Inferior parietal cortex (tissue), 1 donor: Measurements from ENCODE around the gene WIPF2.

ENCODE experiments used
- DNase-seq: peaks from one replicate; pipeline ENCODE4 v3.0.0-alpha.2; 2016; ENCODE audit errors: extremely low spot score

Gene WIPF2

GRCh38 chr17:40218740-40219593 is at the start of gene WIPF2:
WIPF2 (plus strand) TSS chr17:40219304; CDS start chr17:40256460, 37,156 bp downstream.
- peak; percentile 98 for DNase-seq

GRCh38 chr17:40170325-40170724 is 48.8 kb upstream of the WIPF2 start:
- no peak for DNase-seq

- DNase-seq, result no peak
These were observed 47.4 kb upstream of the WIPF2 start for GRCh38 chr17:40171750-40172149.

- no peak for DNase-seq
These were observed 45.9 kb upstream of the WIPF2 start for GRCh38 chr17:40173091-40173777.

GRCh38 chr17:40173778-40174135 is 45.3 kb upstream of the WIPF2 start:
- DNase-seq, result no peak

- DNase-seq, result no peak
These were observed 44.6 kb upstream of the WIPF2 start for GRCh38 chr17:40174514-40174913.

- DNase-seq, result no peak
These were observed 43.0 kb upstream of the WIPF2 start for GRCh38 chr17:40175928-40176753.

GRCh38 chr17:40176754-40177110 is 42.4 kb upstream of the WIPF2 start:
- no peak for DNase-seq

GRCh38 chr17:40177275-40177874 is 41.7 kb upstream of the WIPF2 start, which contains the start of gene RAPGEFL1:
RAPGEFL1 (plus strand) TSS chr17:40177470; CDS start chr17:40177862, 392 bp downstream.
- no peak for DNase-seq

GRCh38 chr17:40178021-40178601 is 41.0 kb upstream of the WIPF2 start:
- no peak for DNase-seq

- DNase-seq, result no peak
These were observed 40.4 kb upstream of the WIPF2 start for GRCh38 chr17:40178660-40179059.

- no peak for DNase-seq
These were observed 39.0 kb upstream of the WIPF2 start for GRCh38 chr17:40179923-40180659.

GRCh38 chr17:40180694-40181093 is 38.4 kb upstream of the WIPF2 start:
- DNase-seq, result no peak

- DNase-seq, result no peak
These were observed 37.9 kb upstream of the WIPF2 start for GRCh38 chr17:40181205-40181604.

GRCh38 chr17:40182606-40183005 is 36.5 kb upstream of the WIPF2 start:
- DNase-seq, result no peak

GRCh38 chr17:40187238-40187637 is 31.9 kb upstream of the WIPF2 start:
- DNase-seq, result no peak

- DNase-seq, result no peak
These were observed 30.4 kb upstream of the WIPF2 start for GRCh38 chr17:40188694-40189093.

- no peak for DNase-seq
These were observed 28.7 kb upstream of the WIPF2 start for GRCh38 chr17:40190197-40191021.

- peak; percentile 67 for DNase-seq
These were observed 27.6 kb upstream of the WIPF2 start for GRCh38 chr17:40191237-40192208.
